Activated naive CD8-positive, alpha-beta T cell treated with anti-CD3 and anti-CD28 coated beads, Interleukin-2, amount 50 U/mL, for 24 hours (primary cell): ENCODE results near the gene SVBP.
"Not testable (repeated sequence)": the region's sequence is repeated elsewhere in the genome, so short reads cannot be mapped to it uniquely, and the experiment has no call there.

ENCODE experiments used
- ATAC-seq: fragments of 150-1000 bp; cut with Tn5 transposase; one replicate; pipeline ENCODE4 v1.10.0; 2021
- DNase-seq: peaks from one replicate; pipeline ENCODE4 v3.0.0; 2021
- H3K27ac Mint-ChIP-seq: one replicate; pipeline ENCODE4 v1.8.0; 2021; ENCODE audit warnings: mild to moderate bottlenecking, mixed read lengths
- H3K27me3 Mint-ChIP-seq: one replicate; pipeline ENCODE4 v1.8.0; 2021; ENCODE audit warnings: mixed read lengths
- H3K36me3 Mint-ChIP-seq: one replicate; pipeline ENCODE4 v1.8.0; 2021; ENCODE audit warnings: low read depth, mixed read lengths
- H3K4me1 Mint-ChIP-seq: one replicate; pipeline ENCODE4 v1.8.0; 2021; ENCODE audit warnings: mixed read lengths
- H3K4me3 Mint-ChIP-seq: one replicate; pipeline ENCODE4 v1.8.0; 2021; ENCODE audit warnings: mild to moderate bottlenecking, moderate library complexity, mixed read lengths
- H3K9me3 Mint-ChIP-seq: one replicate; pipeline ENCODE4 v1.8.0; 2021; ENCODE audit warnings: mixed read lengths

Gene SVBP

GRCh38 chr1:42816585-42817439, at the start of gene SVBP, which contains the start of gene ERMAP:
SVBP (minus strand) TSS chr1:42817397; CDS start chr1:42816544, 853 bp downstream.
ERMAP (plus strand) TSS chr1:42817122; CDS start chr1:42830449, 13,327 bp downstream.
- ATAC-seq (peak; percentile 89), DNase-seq (peak; percentile 96)
- H3K27me3 Mint-ChIP-seq = no peaks in the 10 kb centered on the region
- H3K4me3 Mint-ChIP-seq = peak within 1 kb of the TSS; percentile 81
- H3K36me3 Mint-ChIP-seq = peaks cover 4% of the 10 kb centered on the region
- no peaks in the 10 kb centered on the region for H3K9me3 Mint-ChIP-seq
- H3K4me1 Mint-ChIP-seq = peaks cover 19% of the 10 kb centered on the region
- H3K27ac Mint-ChIP-seq = peak within 1 kb of the TSS; percentile 79

GRCh38 chr1:42866549-42866948, 49.4 kb upstream of the SVBP start:
- H3K27ac Mint-ChIP-seq = no peak overlapping the region
- H3K9me3 Mint-ChIP-seq = no peaks in the 10 kb centered on the region
- H3K36me3 Mint-ChIP-seq = no peaks in the 10 kb centered on the region
- DNase-seq (no peak), ATAC-seq (no peak)
- no peaks in the 10 kb centered on the region for H3K4me1 Mint-ChIP-seq
- H3K27me3 Mint-ChIP-seq = peaks cover 8% of the 10 kb centered on the region
- H3K4me3 Mint-ChIP-seq = no peak overlapping the region

GRCh38 chr1:42861014-42861399, 43.8 kb upstream of the SVBP start:
- no peak for ATAC-seq

GRCh38 chr1:42860339-42861013, 43.3 kb upstream of the SVBP start:
- H3K9me3 Mint-ChIP-seq = peaks cover 15% of the 10 kb centered on the region
- no peaks in the 10 kb centered on the region for H3K4me1 Mint-ChIP-seq
- H3K27me3 Mint-ChIP-seq = peaks cover 21% of the 10 kb centered on the region
- H3K36me3 Mint-ChIP-seq = no peaks in the 10 kb centered on the region
- ATAC-seq = no peak
- no peak overlapping the region for H3K4me3 Mint-ChIP-seq
- no peak for DNase-seq
- no peak overlapping the region for H3K27ac Mint-ChIP-seq

More at GRCh38 chr1:42861014-42861399, 43.8 kb upstream of the SVBP start:
- peaks cover 15% of the 10 kb centered on the region for H3K9me3 Mint-ChIP-seq
- H3K27ac Mint-ChIP-seq = no peak overlapping the region
- peaks cover 21% of the 10 kb centered on the region for H3K27me3 Mint-ChIP-seq
- no peak overlapping the region for H3K4me3 Mint-ChIP-seq
- H3K4me1 Mint-ChIP-seq = no peaks in the 10 kb centered on the region
- H3K36me3 Mint-ChIP-seq = no peaks in the 10 kb centered on the region
- no peak for DNase-seq

GRCh38 chr1:42859366-42859765, 42.2 kb upstream of the SVBP start:
- ATAC-seq, H3K36me3 Mint-ChIP-seq, H3K4me1 Mint-ChIP-seq: not testable (repeated sequence)

GRCh38 chr1:42856554-42856953, 39.4 kb upstream of the SVBP start:
- not testable (repeated sequence) for H3K4me3 Mint-ChIP-seq, H3K36me3 Mint-ChIP-seq, ATAC-seq, H3K4me1 Mint-ChIP-seq, DNase-seq, H3K27ac Mint-ChIP-seq
- peaks cover 15% of the 10 kb centered on the region for H3K9me3 Mint-ChIP-seq
- peaks cover 14% of the 10 kb centered on the region for H3K27me3 Mint-ChIP-seq

More at GRCh38 chr1:42859366-42859765, 42.2 kb upstream of the SVBP start:
- H3K27me3 Mint-ChIP-seq = peaks cover 21% of the 10 kb centered on the region
- H3K9me3 Mint-ChIP-seq = peaks cover 15% of the 10 kb centered on the region
- H3K27ac Mint-ChIP-seq, H3K4me3 Mint-ChIP-seq, DNase-seq: not testable (repeated sequence)

GRCh38 chr1:42853116-42853884, 36.1 kb upstream of the SVBP start:
- no peak for ATAC-seq

GRCh38 chr1:42852608-42852980, 35.4 kb upstream of the SVBP start:
- Mint-ChIP-seq H3K4me3 (no peak overlapping the region), H3K9me3 (peaks cover 4% of the 10 kb centered on the region), H3K27me3 (no peaks in the 10 kb centered on the region), H3K4me1 (peaks cover 20% of the 10 kb centered on the region), H3K27ac (peak overlapping the region; percentile 4), H3K36me3 (peaks cover 39% of the 10 kb centered on the region)
- no peak for ATAC-seq
- DNase-seq = no peak

More at GRCh38 chr1:42853116-42853884, 36.1 kb upstream of the SVBP start:
- H3K36me3 Mint-ChIP-seq = peaks cover 38% of the 10 kb centered on the region
- no peak overlapping the region for H3K27ac Mint-ChIP-seq
- peaks cover 4% of the 10 kb centered on the region for H3K9me3 Mint-ChIP-seq
- peaks cover 13% of the 10 kb centered on the region for H3K4me1 Mint-ChIP-seq
- H3K27me3 Mint-ChIP-seq = no peaks in the 10 kb centered on the region
- DNase-seq = no peak
- no peak overlapping the region for H3K4me3 Mint-ChIP-seq

- no peak for ATAC-seq
- H3K4me3 Mint-ChIP-seq = no peak overlapping the region
- H3K27ac Mint-ChIP-seq = peak overlapping the region; percentile 4
- peaks cover 41% of the 10 kb centered on the region for H3K36me3 Mint-ChIP-seq
- peaks cover 25% of the 10 kb centered on the region for H3K4me1 Mint-ChIP-seq
- H3K9me3 Mint-ChIP-seq = peaks cover 4% of the 10 kb centered on the region
- no peaks in the 10 kb centered on the region for H3K27me3 Mint-ChIP-seq
- no peak for DNase-seq
These were observed 34.9 kb upstream of the SVBP start for GRCh38 chr1:42851960-42852607.

- Mint-ChIP-seq H3K27ac (no peak overlapping the region), H3K36me3 (peaks cover 45% of the 10 kb centered on the region), H3K9me3 (peaks cover 4% of the 10 kb centered on the region), H3K27me3 (no peaks in the 10 kb centered on the region), H3K4me1 (peaks cover 27% of the 10 kb centered on the region), H3K4me3 (no peak overlapping the region)
- DNase-seq = no peak
- no peak for ATAC-seq
These were observed 34.2 kb upstream of the SVBP start for GRCh38 chr1:42851420-42851819.

- ATAC-seq (no peak), DNase-seq (no peak)
- Mint-ChIP-seq H3K9me3 (peaks cover 4% of the 10 kb centered on the region), H3K27me3 (no peaks in the 10 kb centered on the region), H3K27ac (no peak overlapping the region), H3K36me3 (peaks cover 45% of the 10 kb centered on the region), H3K4me1 (peaks cover 33% of the 10 kb centered on the region), H3K4me3 (no peak overlapping the region)
These were observed 32.7 kb upstream of the SVBP start for GRCh38 chr1:42849944-42850343.

- Mint-ChIP-seq H3K4me1 (peaks cover 36% of the 10 kb centered on the region), H3K9me3 (peaks cover 4% of the 10 kb centered on the region), H3K27ac (no peak overlapping the region), H3K4me3 (no peak overlapping the region), H3K36me3 (peaks cover 49% of the 10 kb centered on the region), H3K27me3 (no peaks in the 10 kb centered on the region)
- ATAC-seq (no peak), DNase-seq (no peak)
These were observed 31.8 kb upstream of the SVBP start for GRCh38 chr1:42848823-42849537.

GRCh38 chr1:42847721-42848460, 30.7 kb upstream of the SVBP start:
- Mint-ChIP-seq H3K36me3 (peaks cover 49% of the 10 kb centered on the region), H3K27ac (peak overlapping the region; percentile 91), H3K9me3 (peaks cover 4% of the 10 kb centered on the region), H3K27me3 (no peaks in the 10 kb centered on the region), H3K4me3 (peak overlapping the region; percentile 98), H3K4me1 (peaks cover 36% of the 10 kb centered on the region)
- peak; percentile 11 for ATAC-seq
- DNase-seq = peak; percentile 12
